Activated CD8-positive, alpha-beta memory T cell treated with anti-CD3 and anti-CD28 coated beads, Interleukin-2, amount 50 U/mL, for 48 hours (primary cell): ENCODE results near the gene NOL6.
"Not testable (repeated sequence)": the region's sequence is repeated elsewhere in the genome, so short reads cannot be mapped to it uniquely, and the experiment has no call there.

Experiments
- DNase-seq: peaks from one replicate; pipeline ENCODE4 v3.0.0-alpha.2; 2020

The NOL6 gene

GRCh38 chr9:33469891-33470290 is 3.8 kb downstream of the NOL6 start:
- DNase-seq, result no peak

- no peak for DNase-seq
Measured at GRCh38 chr9:33468797-33469621, 4.7 kb downstream of the NOL6 start.

GRCh38 chr9:33468215-33468730 is 5.5 kb downstream of the NOL6 start:
- no peak for DNase-seq

- DNase-seq, result no peak
Measured at GRCh38 chr9:33467526-33467925, 6.2 kb downstream of the NOL6 start.

- DNase-seq, result peak; percentile 93
Measured at GRCh38 chr9:33466565-33467495, 6.9 kb downstream of the NOL6 start.

- DNase-seq, result peak; percentile 42
Measured at GRCh38 chr9:33465596-33466564, 7.8 kb downstream of the NOL6 start.

GRCh38 chr9:33465096-33465495 is 8.6 kb downstream of the NOL6 start:
- no peak for DNase-seq

- no peak for DNase-seq
Measured at GRCh38 chr9:33464045-33464636, 9.6 kb downstream of the NOL6 start.

- no peak for DNase-seq
Measured at GRCh38 chr9:33463151-33463550, 10.6 kb downstream of the NOL6 start.

GRCh38 chr9:33461492-33461891 is 12.2 kb downstream of the NOL6 start:
- DNase-seq, result no peak

GRCh38 chr9:33460854-33461253 is 12.9 kb downstream of the NOL6 start:
- no peak for DNase-seq

GRCh38 chr9:33459115-33459514 is 14.6 kb downstream of the NOL6 start:
- no peak for DNase-seq

GRCh38 chr9:33458444-33458843 is 15.3 kb downstream of the NOL6 start:
- peak; percentile 75 for DNase-seq

- no peak for DNase-seq
Measured at GRCh38 chr9:33455945-33456344, 17.8 kb downstream of the NOL6 start.

GRCh38 chr9:33455456-33455855 is 18.3 kb downstream of the NOL6 start:
- not testable (repeated sequence) for DNase-seq

GRCh38 chr9:33454661-33455026 is 19.1 kb downstream of the NOL6 start:
- not testable (repeated sequence) for DNase-seq

GRCh38 chr9:33453999-33454660 is 19.6 kb downstream of the NOL6 start:
- no peak for DNase-seq

- DNase-seq, result no peak
Measured at GRCh38 chr9:33453286-33453860, 20.4 kb downstream of the NOL6 start.

GRCh38 chr9:33452828-33453271 is 20.9 kb downstream of the NOL6 start:
- peak; percentile 80 for DNase-seq

GRCh38 chr9:33450621-33451146 is 23.0 kb downstream of the NOL6 start:
- no peak for DNase-seq

- DNase-seq, result no peak
Measured at GRCh38 chr9:33449715-33450114, 24.0 kb downstream of the NOL6 start.
